GM19099 (cell line): ENCODE data around the gene PPP2R3A.

Source experiments
- POLR2A ChIP-seq: IDR thresholded peaks from 3 replicates; pipeline ENCODE4 v1.6.1; 2011; ENCODE audit warnings: low read depth; ENCODE audit not compliant: insufficient read length; ENCODE audit errors: extremely low read depth

The PPP2R3A gene

DNA sequence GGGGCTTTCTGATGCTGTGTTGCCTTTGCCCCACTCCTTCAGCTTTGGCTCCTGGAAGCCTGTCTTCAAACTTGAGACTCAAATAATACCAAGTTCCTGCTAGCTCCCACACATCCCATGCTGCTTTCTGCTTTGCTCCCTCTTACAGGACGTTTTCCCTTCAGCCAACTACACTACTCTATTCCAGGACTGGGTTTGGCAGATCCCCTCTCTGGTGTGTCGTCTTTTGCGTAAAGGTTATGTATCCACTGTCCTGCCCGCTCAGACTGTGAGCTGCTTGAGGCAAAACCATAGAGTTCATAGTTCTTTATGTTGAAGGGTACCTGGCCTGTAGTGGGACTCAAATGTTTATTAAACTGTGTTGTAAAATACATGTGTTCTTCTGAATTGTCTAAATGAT is 25.4 kb downstream of the PPP2R3A start:
- no peak for TF ChIP-seq POLR2A

DNA sequence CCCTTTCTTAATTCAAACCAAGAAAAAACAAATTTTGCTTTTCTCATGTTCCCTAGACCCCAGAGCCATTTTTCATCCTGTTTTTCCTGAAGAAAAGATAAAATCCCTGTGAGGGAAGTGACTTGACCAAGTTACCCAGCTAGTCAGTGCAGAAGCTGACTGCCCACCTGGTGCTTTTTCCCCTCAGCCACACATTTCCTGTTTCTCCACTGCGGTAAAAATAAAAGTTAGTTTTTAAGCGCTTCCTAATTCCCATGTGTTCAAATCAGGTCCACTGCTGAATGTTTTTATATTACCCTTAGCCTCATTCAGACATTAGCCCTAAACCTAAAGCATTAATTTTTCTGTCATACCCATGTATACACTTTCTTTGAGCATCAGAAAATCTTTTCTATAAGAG is 26.1 kb downstream of the PPP2R3A start:
- no peak for TF ChIP-seq POLR2A

DNA sequence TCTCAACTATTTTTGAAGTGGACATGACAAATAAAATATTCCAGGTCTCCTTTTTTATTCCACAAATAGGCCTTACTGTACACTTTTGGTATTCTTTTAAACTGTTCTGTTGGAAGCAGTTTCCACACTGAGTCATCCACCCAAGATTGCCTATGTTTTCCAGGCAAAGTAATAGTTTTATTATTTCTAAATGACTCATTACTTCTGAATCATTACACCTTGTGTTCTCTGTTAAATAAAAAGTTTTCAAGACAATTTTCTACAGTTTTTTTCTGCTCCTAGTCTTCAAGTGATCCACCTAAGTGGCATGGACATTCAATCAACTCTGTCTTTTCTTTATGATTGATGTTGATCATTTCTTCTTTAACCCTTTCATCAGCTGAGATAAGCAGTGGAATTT is 26.5 kb downstream of the PPP2R3A start:
- TF ChIP-seq POLR2A = no peak

DNA sequence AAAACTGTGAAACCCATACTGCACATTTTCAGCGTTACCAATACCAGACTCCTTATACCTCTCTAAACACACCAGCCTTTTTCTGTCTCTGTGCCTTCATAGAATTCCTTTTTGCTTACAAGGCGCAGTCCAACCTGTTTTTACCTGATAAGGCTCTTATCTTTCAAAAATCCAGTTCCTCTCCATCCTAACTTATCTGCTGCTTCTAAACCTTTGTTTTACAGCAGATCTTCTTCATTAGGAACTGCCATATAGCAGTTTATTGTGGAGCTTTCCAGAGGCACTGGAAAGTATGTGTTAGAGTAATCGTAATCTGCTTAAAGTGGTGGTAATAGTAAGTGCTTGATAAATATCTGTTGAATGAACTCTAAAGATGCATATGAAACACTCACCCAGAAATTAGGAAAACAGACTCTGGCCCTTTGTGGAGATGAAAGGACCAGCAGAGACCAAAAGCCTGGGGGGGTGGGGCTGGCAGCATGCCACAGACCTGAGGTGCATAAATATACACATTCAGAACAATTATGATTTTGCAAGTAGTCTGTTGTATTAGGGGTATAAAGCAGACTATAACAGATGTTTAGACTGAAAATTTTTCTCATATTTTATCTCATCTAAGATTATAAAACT is 29.3 kb downstream of the PPP2R3A start:
- TF ChIP-seq POLR2A = no peak

DNA sequence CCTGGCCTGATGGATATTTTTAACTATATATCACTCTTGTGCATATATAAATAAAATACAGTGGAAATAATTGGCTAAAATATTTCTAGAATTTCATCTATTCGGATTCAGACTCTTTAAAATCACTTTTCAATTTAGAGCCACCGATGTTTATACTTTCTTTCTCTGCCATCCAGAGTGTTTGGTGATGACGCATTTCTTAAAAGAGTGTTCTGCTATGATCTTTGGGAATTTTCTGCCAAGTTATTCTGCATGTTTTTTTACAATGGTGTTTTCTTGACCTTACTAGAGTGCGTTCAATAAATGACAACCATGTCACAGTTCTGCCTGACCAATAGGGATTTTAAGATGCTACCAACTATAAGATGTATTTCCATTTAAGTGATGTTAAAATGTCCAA is 30.2 kb downstream of the PPP2R3A start:
- TF ChIP-seq POLR2A = no peak

DNA sequence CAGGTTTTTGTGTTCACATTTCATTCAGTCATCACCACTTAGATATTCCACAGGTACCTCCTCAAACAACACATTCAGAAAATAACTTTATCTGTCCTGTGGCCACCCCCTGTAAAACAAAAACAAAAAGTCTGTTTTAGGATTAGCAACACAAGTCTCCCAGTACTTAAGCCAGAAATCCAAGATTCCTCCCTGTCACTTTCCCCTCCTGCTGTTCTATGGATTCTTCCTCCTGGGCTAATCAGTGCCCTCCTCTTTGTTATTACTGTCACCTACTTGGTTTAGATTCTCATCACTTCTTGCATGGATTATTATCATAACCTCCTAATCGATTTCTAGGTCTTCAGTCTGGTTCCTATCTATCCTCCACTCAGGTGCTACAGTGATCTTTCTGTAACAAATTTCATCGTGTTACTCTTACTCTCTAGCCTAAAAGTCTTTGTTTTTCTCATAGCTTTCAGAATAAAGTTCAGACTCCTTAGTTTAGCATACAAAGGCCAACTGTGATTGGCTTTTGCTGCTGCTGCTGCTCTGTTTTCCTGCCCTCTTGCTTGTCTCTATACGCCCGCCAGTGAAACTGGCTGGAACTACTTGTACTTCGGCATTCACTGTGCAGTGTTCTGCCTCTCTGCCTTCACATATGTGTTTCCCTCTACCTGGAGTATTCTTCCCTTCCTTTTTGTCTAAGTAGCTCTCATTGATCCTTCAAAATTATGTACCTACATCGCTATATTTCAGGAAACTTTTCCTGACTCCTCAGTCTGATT is 32.2 kb downstream of the PPP2R3A start:
- no peak for TF ChIP-seq POLR2A

DNA sequence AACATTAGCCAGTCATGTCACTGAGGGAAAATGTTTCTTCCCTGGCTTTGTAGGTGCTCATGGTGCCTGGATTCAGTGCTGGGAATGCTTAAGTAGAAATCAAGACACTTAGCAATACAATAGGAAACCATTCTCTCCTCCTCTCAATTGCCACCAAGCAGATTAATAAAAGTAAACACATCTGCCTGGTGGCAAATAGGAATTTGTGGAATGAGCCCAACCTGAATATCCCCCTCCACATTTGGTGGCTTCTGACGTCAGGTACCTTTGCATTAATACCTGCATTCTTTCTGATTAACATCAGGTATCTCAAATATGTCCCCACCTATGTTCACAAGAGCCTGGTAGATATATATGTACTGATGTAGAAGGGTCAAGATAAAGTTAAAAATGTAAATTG is 42.7 kb downstream of the PPP2R3A start:
- TF ChIP-seq POLR2A = no peak

DNA sequence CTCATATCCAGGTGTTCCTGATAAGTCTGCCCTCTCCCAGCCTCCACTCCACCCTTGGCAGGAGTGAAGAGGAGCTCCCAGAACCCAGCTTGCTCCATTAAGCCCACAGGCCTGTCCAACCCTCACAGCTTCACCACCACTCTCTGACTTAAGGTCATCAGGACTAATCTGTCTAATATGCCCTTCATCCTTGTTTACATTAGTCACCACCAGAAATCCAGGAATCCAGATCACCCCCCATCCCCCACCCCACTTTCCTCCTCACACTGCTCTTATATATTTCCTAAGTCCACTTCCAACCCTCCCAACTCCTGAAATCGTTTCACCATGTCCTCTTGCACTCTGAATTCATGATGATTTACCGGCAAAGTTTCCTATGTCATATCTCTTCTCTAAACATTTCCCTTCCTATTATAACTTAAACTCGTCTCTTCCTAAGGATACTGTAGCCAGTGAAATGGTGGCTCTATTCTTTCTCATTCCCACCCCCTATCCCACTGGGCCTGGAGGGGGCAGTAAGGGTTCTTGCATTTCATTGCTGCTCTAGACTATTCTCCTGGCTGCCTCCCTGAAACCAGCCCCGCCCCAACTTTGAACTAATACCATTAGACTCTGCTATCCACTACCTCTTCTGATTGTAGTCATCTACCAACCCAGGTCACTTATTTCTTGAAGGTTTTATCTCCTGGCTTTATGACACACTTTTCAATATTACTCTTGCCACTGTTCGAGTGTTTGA is 43.4 kb downstream of the PPP2R3A start:
- no peak for TF ChIP-seq POLR2A

DNA sequence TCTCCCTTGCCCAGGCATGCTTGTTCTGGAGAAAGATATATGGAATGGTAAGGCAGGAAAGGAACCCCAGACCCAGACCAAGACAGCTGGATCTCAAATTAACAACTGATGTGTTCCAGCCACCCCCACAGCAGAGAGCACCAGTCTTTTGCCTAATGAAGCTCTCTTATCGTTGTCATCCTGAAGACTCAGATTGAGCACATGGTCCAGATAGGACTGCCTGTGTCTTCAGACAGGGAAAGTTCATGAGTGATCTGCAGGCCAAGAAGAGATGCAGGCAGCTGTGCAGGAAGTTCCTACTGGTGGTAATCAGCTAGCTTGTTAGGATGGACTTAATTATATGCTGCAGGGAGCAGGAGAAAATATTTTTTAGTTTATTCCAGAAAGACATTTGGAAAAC is 53.3 kb downstream of the PPP2R3A start:
- no peak for TF ChIP-seq POLR2A

DNA sequence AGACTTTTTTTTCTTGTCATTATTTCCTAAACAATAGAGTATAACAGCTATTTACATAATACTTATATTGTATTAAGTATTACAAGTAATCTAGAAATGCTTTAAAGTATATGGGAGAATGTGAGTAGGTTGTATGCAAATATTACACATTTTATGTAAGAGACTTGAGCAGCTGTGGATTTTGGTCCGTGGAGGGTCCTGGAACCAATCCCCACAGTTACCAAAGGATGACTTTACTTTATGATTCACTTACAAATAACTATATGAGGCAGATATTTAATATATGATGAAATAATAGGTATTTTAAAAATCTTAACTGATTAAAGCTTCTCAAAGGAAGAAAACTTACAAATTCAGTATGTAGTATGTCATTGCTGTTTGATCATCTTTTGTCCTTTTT is 56.3 kb downstream of the PPP2R3A start:
- TF ChIP-seq POLR2A = no peak

DNA sequence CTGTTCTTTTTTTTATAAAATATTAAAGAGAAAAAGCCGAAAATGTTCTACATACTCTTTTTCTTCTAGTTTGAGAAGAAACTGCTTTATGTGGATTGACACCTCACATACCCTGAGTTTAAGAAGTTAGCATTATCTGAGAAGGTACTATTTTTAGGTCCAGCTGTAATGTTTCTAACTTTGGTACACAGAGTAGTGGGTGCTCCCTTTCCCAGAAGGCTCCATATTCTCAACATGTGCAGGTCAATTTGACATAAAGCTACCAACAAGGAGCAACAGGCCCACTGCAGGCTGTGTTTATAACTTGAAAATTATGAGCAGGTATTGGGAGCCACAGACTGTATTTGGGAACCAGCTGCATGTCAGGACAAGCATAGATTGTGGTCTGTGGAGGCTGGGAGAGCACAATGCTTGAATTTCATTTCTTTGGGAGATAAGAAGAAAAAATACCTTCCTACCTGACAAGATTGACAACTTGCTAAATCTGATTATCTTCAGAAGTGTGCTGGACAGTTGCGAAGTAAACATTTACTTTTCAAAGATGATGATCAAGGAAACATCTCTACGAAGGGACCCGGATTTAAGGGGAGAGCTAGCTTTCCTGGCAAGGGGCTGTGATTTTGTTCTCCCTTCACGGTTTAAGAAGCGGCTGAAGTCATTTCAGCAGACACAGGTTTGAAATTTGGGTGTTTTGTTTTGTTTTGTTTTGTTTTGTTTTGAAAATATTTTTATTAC is 57.2 kb downstream of the PPP2R3A start:
- no peak for TF ChIP-seq POLR2A

DNA sequence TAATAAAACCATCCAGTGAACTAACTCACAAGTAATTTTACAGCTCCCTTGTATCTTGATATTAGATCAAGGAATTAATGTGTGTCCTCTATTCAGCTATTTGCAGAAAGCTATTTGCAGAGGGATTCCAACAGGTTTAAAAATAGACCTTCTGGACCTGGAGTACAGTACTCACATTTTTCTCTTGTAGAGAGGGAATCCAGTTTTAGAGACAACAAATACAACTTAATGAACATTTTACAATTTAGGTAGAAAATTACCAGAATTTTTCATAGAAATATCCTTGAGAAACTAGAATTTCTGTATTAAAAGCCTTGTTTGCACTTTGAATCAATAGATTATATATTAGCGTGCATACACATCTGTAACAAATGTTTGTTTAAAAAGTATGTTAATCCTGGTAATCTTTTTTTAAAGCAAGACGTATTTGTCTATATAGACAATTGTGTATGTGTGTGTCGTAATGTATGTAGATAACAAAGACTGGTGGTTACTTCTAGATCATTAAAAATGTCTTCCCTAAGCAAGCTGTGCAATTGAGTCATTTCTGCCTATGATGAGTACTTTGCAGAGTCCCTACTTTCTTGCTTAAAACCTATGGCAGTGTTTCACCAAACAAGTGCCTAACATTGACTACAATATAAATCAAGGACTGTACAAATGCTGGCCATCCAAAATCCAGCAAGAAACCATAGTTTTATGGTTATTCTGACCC is 57.9 kb downstream of the PPP2R3A start:
- no peak for TF ChIP-seq POLR2A

DNA sequence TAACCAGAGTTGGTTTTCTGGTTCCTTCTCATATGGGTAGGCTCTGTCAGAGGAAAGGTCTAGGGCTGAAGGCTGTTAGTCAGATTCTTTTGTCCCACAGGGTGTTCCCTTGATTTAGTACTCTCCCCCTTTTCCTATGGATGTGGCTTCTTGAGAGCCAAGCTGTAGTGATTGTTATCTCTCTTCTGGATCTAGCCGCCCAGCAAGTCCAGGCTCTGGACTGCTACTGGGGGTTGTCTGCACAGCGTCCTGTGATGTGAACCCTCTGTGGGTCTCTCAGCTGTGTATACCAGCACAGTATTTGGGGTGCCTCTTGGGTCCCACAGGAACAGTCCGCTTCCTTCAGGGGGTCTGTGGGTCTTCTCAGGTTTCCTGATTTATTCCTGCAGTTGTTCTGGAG is 70.8 kb downstream of the PPP2R3A start:
- TF ChIP-seq POLR2A = no peak

DNA sequence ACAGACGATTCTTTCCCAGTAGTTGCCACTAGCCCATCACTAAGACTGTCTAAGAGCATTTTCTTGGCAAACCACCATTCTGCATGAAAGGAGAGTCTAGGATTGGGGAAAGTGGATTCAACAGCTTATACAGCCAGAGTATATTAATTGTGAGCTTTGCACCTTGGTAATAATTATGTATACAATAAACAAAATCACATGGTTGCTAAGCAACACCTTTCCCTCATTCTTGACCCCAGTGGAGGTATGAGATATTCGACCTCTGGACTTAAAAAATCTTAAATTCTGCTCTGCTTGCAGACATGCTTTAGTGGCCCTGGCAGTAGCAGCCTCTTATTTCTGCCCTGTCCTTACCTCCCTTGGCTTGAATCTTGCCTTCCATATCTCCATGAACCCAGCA is 73.1 kb downstream of the PPP2R3A start:
- TF ChIP-seq POLR2A = no peak
